ENCODE results near the gene KRT72. TPM values are rescaled to one million over a fixed set of nuclear protein-coding genes. Genes with fewer than 3 reads are reported as not detected.

The KRT72 gene
- not detected for total RNA-seq

- peaks cover 34 to 54% (median 43%) of the 10 kb centered on the region in 3 donors for H3K27me3 ChIP-seq (ENCODE audit: control insufficient read depth in 3 of 3, insufficient read depth in 3 of 3, low read length in 3 of 3)
- H3K9ac ChIP-seq (ENCODE audit: low read depth in 1 of 3, low read length in 3 of 3) = no peak within 1 kb of the TSS
- no peak within 1 kb of the TSS for H3K4me3 ChIP-seq (ENCODE audit: low read length in 3 of 3)
Observed at GRCh38 chr12:52600941-52601481, at the start of gene KRT72. Gene KRT72, minus strand, starts transcription at chr12:52601463. Its CDS starts 11 bp downstream, at chr12:52601452.

GRCh38 chr12:52650520-52651081, 49.3 kb upstream of the KRT72 start:
- Histone ChIP-seq H3K27ac (ENCODE audit: low read depth, low read length) (no peak overlapping the region), H3K36me3 (ENCODE audit: control insufficient read depth in 3 of 3, insufficient read depth in 3 of 3, low read length in 3 of 3) (no peaks in the 10 kb centered on the region), H3K4me3 (ENCODE audit: low read length in 3 of 3) (no peak overlapping the region), H3K9ac (ENCODE audit: low read depth in 1 of 3, low read length in 3 of 3) (no peak overlapping the region), H3K4me1 (ENCODE audit: control insufficient read depth in 3 of 3, insufficient read depth in 3 of 3, low read length in 3 of 3) (peaks cover 0 to 4% (median 3%) of the 10 kb centered on the region in 3 donors), H3K9me3 (ENCODE audit: control insufficient read depth in 3 of 3, low read length in 3 of 3) (no peaks in the 10 kb centered on the region), H3K27me3 (ENCODE audit: control insufficient read depth in 3 of 3, insufficient read depth in 3 of 3, low read length in 3 of 3) (peaks cover 4 to 27% (median 21%) of the 10 kb centered on the region in 3 donors)

More at GRCh38 chr12:52600941-52601481, at the start of gene KRT72:
- no peak within 1 kb of the TSS for H3K27ac ChIP-seq (ENCODE audit: low read depth, low read length)
- no peaks in the 10 kb centered on the region for H3K36me3 ChIP-seq (ENCODE audit: control insufficient read depth in 3 of 3, insufficient read depth in 3 of 3, low read length in 3 of 3)
- no peaks in the 10 kb centered on the region for H3K4me1 ChIP-seq (ENCODE audit: control insufficient read depth in 3 of 3, insufficient read depth in 3 of 3, low read length in 3 of 3)
- no peaks in the 10 kb centered on the region for H3K9me3 ChIP-seq (ENCODE audit: control insufficient read depth in 3 of 3, low read length in 3 of 3)

GRCh38 chr12:52649066-52649465, 47.8 kb upstream of the KRT72 start:
- Histone ChIP-seq H3K4me1 (ENCODE audit: control insufficient read depth in 3 of 3, insufficient read depth in 3 of 3, low read length in 3 of 3) (peaks cover 0 to 4% (median 3%) of the 10 kb centered on the region in 3 donors), H3K4me3 (ENCODE audit: low read length in 3 of 3) (no peak overlapping the region), H3K27me3 (ENCODE audit: control insufficient read depth in 3 of 3, insufficient read depth in 3 of 3, low read length in 3 of 3) (peaks cover 3 to 16% (median 13%) of the 10 kb centered on the region in 3 donors), H3K27ac (ENCODE audit: low read depth, low read length) (no peak overlapping the region), H3K9me3 (ENCODE audit: control insufficient read depth in 3 of 3, low read length in 3 of 3) (no peaks in the 10 kb centered on the region), H3K9ac (ENCODE audit: low read depth in 1 of 3, low read length in 3 of 3) (no peak overlapping the region), H3K36me3 (ENCODE audit: control insufficient read depth in 3 of 3, insufficient read depth in 3 of 3, low read length in 3 of 3) (no peaks in the 10 kb centered on the region)

GRCh38 chr12:52648012-52648550, 46.8 kb upstream of the KRT72 start:
- H3K4me3 ChIP-seq (ENCODE audit: low read length in 3 of 3) = no peak overlapping the region
- peaks cover 6 to 17% (median 16%) of the 10 kb centered on the region in 3 donors for H3K27me3 ChIP-seq (ENCODE audit: control insufficient read depth in 3 of 3, insufficient read depth in 3 of 3, low read length in 3 of 3)
- H3K9me3 ChIP-seq (ENCODE audit: control insufficient read depth in 3 of 3, low read length in 3 of 3) = no peaks in the 10 kb centered on the region
- H3K36me3 ChIP-seq (ENCODE audit: control insufficient read depth in 3 of 3, insufficient read depth in 3 of 3, low read length in 3 of 3) = no peaks in the 10 kb centered on the region
- H3K9ac ChIP-seq (ENCODE audit: low read depth in 1 of 3, low read length in 3 of 3) = no peak overlapping the region
- H3K4me1 ChIP-seq (ENCODE audit: control insufficient read depth in 3 of 3, insufficient read depth in 3 of 3, low read length in 3 of 3) = peaks cover 0 to 4% (median 3%) of the 10 kb centered on the region in 3 donors
- no peak overlapping the region for H3K27ac ChIP-seq (ENCODE audit: low read depth, low read length)

- H3K4me1 ChIP-seq (ENCODE audit: control insufficient read depth in 3 of 3, insufficient read depth in 3 of 3, low read length in 3 of 3) = peaks cover 0 to 4% (median 3%) of the 10 kb centered on the region in 3 donors
- peaks cover 6 to 16% (median 12%) of the 10 kb centered on the region in 3 donors for H3K27me3 ChIP-seq (ENCODE audit: control insufficient read depth in 3 of 3, insufficient read depth in 3 of 3, low read length in 3 of 3)
- H3K36me3 ChIP-seq (ENCODE audit: control insufficient read depth in 3 of 3, insufficient read depth in 3 of 3, low read length in 3 of 3) = no peaks in the 10 kb centered on the region
- no peak overlapping the region for H3K27ac ChIP-seq (ENCODE audit: low read depth, low read length)
- H3K9ac ChIP-seq (ENCODE audit: low read depth in 1 of 3, low read length in 3 of 3) = no peak overlapping the region
- no peak overlapping the region for H3K4me3 ChIP-seq (ENCODE audit: low read length in 3 of 3)
- H3K9me3 ChIP-seq (ENCODE audit: control insufficient read depth in 3 of 3, low read length in 3 of 3) = no peaks in the 10 kb centered on the region
Observed at GRCh38 chr12:52647601-52648000, 46.3 kb upstream of the KRT72 start.

GRCh38 chr12:52646613-52647012, 45.4 kb upstream of the KRT72 start:
- Histone ChIP-seq H3K9ac (ENCODE audit: low read depth in 1 of 3, low read length in 3 of 3) (no peak overlapping the region), H3K27ac (ENCODE audit: low read depth, low read length) (no peak overlapping the region), H3K4me3 (ENCODE audit: low read length in 3 of 3) (no peak overlapping the region)

GRCh38 chr12:52645982-52646381, 44.7 kb upstream of the KRT72 start:
- Histone ChIP-seq H3K27ac (ENCODE audit: low read depth, low read length) (no peak overlapping the region), H3K9ac (ENCODE audit: low read depth in 1 of 3, low read length in 3 of 3) (no peak overlapping the region), H3K27me3 (ENCODE audit: control insufficient read depth in 3 of 3, insufficient read depth in 3 of 3, low read length in 3 of 3) (peaks cover 5 to 15% (median 6%) of the 10 kb centered on the region in 3 donors), H3K4me1 (ENCODE audit: control insufficient read depth in 3 of 3, insufficient read depth in 3 of 3, low read length in 3 of 3) (peaks cover 0 to 4% (median 3%) of the 10 kb centered on the region in 3 donors), H3K9me3 (ENCODE audit: control insufficient read depth in 3 of 3, low read length in 3 of 3) (no peaks in the 10 kb centered on the region), H3K36me3 (ENCODE audit: control insufficient read depth in 3 of 3, insufficient read depth in 3 of 3, low read length in 3 of 3) (no peaks in the 10 kb centered on the region), H3K4me3 (ENCODE audit: low read length in 3 of 3) (no peak overlapping the region)

More at GRCh38 chr12:52646613-52647012, 45.4 kb upstream of the KRT72 start:
- no peaks in the 10 kb centered on the region for H3K36me3 ChIP-seq (ENCODE audit: control insufficient read depth in 3 of 3, insufficient read depth in 3 of 3, low read length in 3 of 3)
- H3K27me3 ChIP-seq (ENCODE audit: control insufficient read depth in 3 of 3, insufficient read depth in 3 of 3, low read length in 3 of 3) = peaks cover 4 to 15% (median 6%) of the 10 kb centered on the region in 3 donors
- peaks cover 0 to 4% (median 3%) of the 10 kb centered on the region in 3 donors for H3K4me1 ChIP-seq (ENCODE audit: control insufficient read depth in 3 of 3, insufficient read depth in 3 of 3, low read length in 3 of 3)
- H3K9me3 ChIP-seq (ENCODE audit: control insufficient read depth in 3 of 3, low read length in 3 of 3) = no peaks in the 10 kb centered on the region

- no peak overlapping the region for H3K27ac ChIP-seq (ENCODE audit: low read depth, low read length)
- peaks cover 5 to 10% (median 6%) of the 10 kb centered on the region in 3 donors for H3K27me3 ChIP-seq (ENCODE audit: control insufficient read depth in 3 of 3, insufficient read depth in 3 of 3, low read length in 3 of 3)
- H3K9ac ChIP-seq (ENCODE audit: low read depth in 1 of 3, low read length in 3 of 3) = no peak overlapping the region
Observed at GRCh38 chr12:52645120-52645761, 44.0 kb upstream of the KRT72 start.

GRCh38 chr12:52644078-52644415, 42.8 kb upstream of the KRT72 start:
- Histone ChIP-seq H3K27ac (ENCODE audit: low read depth, low read length) (no peak overlapping the region), H3K4me3 (ENCODE audit: low read length in 3 of 3) (no peak overlapping the region), H3K4me1 (ENCODE audit: control insufficient read depth in 3 of 3, insufficient read depth in 3 of 3, low read length in 3 of 3) (no peaks in the 10 kb centered on the region)

More at GRCh38 chr12:52645120-52645761, 44.0 kb upstream of the KRT72 start:
- no peak overlapping the region for H3K4me3 ChIP-seq (ENCODE audit: low read length in 3 of 3)
- H3K9me3 ChIP-seq (ENCODE audit: control insufficient read depth in 3 of 3, low read length in 3 of 3) = no peaks in the 10 kb centered on the region
- no peaks in the 10 kb centered on the region for H3K36me3 ChIP-seq (ENCODE audit: control insufficient read depth in 3 of 3, insufficient read depth in 3 of 3, low read length in 3 of 3)
- H3K4me1 ChIP-seq (ENCODE audit: control insufficient read depth in 3 of 3, insufficient read depth in 3 of 3, low read length in 3 of 3) = no peaks in the 10 kb centered on the region

More at GRCh38 chr12:52644078-52644415, 42.8 kb upstream of the KRT72 start:
- no peaks in the 10 kb centered on the region for H3K36me3 ChIP-seq (ENCODE audit: control insufficient read depth in 3 of 3, insufficient read depth in 3 of 3, low read length in 3 of 3)
- no peak overlapping the region for H3K9ac ChIP-seq (ENCODE audit: low read depth in 1 of 3, low read length in 3 of 3)
- H3K27me3 ChIP-seq (ENCODE audit: control insufficient read depth in 3 of 3, insufficient read depth in 3 of 3, low read length in 3 of 3) = peaks cover 6 to 8% (median 8%) of the 10 kb centered on the region in 3 donors
- no peaks in the 10 kb centered on the region for H3K9me3 ChIP-seq (ENCODE audit: control insufficient read depth in 3 of 3, low read length in 3 of 3)

Measured in skeletal muscle tissue (tissue), 4 donors.